LNCAP (cell line): ENCODE measurements around the gene FNDC11.

Experiments used
- TF ChIP-seq, protein P1 (sequence below): fragments of 450-650 bp; IDR thresholded peaks from 2 replicates; pipeline ENCODE4 v1.5.1; 2017; ENCODE audit warnings: mild to moderate bottlenecking

Gene FNDC11

DNA sequence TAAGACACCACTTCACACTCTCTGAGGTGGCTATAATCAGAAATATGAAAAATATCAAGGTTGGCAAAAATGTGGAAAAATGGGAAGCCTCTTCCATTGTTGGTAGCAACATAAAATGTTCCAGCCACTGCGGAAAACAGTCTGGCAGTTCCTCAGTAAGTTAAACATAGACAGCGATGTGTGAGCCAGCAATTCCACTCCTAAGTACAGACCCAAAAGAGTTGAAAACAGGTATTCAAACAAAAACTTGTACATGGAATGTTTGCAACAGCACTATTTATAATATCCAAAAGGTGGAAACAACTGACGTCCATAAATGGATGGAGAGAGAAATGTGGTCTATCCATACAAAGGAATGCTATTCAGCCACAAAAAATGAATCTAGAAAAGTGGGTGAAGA is 40.8 kb upstream of the FNDC11 start:
- TF ChIP-seq, protein P1, sequence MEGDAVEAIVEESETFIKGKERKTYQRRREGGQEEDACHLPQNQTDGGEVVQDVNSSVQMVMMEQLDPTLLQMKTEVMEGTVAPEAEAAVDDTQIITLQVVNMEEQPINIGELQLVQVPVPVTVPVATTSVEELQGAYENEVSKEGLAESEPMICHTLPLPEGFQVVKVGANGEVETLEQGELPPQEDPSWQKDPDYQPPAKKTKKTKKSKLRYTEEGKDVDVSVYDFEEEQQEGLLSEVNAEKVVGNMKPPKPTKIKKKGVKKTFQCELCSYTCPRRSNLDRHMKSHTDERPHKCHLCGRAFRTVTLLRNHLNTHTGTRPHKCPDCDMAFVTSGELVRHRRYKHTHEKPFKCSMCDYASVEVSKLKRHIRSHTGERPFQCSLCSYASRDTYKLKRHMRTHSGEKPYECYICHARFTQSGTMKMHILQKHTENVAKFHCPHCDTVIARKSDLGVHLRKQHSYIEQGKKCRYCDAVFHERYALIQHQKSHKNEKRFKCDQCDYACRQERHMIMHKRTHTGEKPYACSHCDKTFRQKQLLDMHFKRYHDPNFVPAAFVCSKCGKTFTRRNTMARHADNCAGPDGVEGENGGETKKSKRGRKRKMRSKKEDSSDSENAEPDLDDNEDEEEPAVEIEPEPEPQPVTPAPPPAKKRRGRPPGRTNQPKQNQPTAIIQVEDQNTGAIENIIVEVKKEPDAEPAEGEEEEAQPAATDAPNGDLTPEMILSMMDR: no peak

DNA sequence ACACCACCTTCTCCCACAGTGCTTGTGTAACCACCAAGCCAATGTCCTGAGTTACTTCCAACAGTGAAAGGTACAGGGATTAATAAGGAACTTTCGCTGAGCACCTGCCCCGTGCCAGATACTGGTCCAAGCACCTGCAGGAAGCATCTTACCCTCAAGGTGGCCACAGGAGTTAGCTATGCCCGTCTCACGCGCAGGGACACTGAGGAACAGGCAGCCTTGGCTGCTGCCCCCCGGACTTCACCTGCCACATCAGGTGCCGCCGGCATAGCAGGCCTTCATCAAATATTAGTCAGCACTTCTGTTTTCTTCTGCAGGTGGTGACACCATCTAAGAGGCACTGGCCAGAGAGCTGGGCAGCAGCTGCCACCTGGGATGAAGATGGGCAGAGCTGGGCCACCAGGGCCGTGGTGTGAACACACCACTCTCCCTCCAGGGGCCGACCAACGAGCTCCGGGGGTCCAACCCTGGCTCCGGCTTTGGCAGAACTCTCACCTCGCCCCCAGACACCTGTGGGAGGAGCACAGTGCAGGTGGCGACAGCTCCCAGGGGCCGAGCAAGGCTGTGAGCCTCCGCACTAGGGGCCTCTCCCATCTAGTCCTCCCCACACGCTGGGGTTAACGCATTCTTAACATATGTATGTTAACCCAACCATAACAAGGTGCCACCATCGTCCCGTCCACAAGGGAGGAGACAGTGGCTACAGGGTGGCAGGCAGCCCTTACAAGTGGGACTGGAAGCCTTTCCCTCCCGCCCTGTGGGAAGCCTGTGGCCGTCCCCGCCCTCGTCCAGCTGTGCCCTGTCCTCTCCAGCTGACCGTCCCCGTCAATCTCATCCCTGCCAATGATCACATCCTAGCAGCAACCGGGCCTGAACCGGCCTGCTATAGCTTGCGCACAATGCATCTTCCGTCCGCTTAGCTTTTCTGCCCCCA is 36.3 kb upstream of the FNDC11 start:
- TF ChIP-seq, protein P1: no peak

DNA sequence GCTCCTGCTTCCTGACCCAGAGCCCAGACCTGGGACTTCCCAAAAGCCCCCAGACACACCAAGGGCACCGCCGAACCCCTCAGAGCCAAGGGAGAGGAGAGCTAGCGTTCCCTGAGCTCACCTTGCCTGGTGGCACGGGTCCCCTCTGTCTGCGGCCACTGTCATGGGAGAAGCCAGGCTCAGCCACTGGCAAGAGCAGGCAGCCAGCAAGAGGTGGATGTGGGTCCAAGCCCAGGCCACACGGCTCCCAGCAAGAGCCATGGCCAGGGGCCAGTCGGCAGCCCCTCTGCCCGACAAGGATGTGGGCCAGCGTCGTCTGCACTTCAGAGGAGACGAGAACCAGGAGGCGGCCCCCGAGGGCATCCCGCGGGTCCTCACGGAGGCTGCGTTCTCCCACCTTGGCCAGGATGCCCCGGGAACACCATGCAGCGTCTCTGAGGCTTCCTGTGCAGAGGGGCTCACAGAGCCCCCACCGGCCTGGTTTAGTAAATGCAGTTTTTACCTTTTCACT is 35.6 kb upstream of the FNDC11 start:
- TF ChIP-seq, protein P1: no peak

DNA sequence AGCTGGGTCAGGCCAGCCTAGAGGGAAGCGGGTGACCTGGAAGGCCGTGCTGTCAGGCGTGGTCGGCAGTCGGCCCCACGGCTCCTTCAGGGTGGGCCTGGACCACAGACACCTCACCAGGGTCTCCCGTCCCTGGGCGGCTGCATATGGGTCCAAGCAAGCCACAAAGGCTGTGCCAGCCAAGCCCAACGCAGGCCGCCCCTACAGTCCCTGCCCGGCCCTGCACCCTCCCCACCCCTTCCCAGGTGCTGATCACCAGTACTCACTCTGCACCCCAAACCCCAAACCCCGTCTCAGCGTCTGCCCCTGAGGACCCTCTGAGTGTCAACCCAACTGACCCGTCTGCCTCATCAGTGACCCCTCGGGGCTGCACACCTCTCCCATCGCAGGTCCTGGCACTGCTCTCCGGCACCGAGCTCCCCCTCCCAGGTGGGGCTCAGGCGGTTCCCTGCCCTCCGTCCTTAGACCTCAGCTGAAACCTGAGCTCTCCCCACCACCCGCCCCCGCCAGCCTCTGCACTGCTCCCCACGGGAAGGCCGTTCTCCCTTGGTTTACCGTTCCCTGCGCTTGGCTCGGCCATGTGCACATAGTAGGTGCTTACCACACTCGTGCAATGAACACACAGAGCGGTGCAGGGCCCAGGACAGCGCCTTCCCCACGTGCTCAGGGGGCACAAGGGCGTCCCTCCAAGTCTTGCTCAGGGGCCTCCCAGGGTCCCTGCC is 34.9 kb upstream of the FNDC11 start:
- TF ChIP-seq, protein P1: no peak

DNA sequence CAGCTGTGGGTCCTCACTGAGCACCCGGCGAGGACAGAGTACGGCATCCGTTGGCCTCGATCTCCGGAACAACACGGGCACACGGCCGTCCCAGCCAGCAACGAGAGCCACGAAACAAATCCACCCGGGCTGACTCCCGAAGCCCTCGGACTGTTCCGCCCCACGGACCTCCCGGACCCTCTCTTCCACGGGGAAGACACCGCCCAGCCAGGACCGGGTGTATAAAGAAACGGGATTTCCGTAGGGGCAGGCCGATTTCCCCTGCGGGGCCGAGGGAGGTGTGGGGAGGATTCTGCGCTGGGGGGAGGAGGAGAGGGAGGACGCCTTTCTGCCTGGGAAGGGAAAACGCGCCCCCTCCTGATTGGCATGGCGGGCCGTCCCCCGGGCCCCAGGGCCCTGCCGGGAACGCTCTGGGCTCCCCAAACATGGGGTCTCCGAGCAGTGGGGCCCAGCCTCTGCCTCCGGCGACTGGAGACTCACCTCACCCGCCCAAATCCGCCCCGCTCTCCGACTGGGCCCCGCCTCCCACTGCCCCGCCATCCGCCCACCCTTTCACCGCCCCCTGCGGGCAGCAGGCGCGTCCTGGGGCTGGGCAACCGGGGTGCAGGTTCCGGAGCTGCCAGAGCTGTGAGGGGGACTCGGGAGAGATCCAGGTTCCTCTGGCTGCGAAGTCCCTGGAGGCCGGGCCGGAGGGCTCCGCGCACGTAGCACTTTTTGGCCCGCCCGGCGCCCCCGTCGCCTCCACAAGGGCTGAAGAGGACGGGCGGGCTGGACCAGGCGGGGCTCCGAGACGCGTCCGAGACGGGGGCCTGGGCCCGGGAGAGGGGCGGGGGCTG is 34.1 kb upstream of the FNDC11 start:
- TF ChIP-seq, protein P1: no peak

DNA sequence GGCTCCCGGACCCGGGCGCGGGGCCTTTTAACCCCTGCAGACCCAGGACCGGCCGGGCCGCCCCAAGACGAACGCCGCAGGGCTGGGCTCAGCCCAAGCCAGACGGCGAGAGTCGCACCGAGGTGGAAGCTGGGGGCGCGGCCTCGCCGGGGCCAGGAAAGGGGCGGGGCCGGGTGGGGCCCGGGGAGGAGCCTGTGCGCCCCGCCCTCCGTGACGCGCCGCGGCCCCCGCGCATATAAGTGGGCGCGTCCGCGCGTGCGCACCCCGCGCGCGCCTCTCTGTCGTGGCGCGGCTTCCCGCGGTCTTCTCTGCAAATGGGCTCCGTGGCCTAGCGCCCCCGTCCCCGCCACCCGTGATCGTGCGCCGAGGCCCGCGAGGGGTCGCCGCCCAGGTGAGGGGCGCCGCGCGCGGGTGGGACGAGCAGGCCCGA is 33.4 kb upstream of the FNDC11 start, which contains the start of gene PPDPF:
PPDPF (plus strand) TSS at position 262 of the 430 bp plus-strand sequence. CDS start 544 bp downstream, outside the sequence.
- TF ChIP-seq, protein P1: no peak
